ENCODE results near the gene NCK2.

GRCh38 chr2:105865222-105865913 is 120.7 kb downstream of the NCK2 start:
- no peak for TF ChIP-seq SUZ12 (IDR thresholded peaks at IDR 0.05; ENCODE audit: extremely low read depth, insufficient read depth, insufficient read length)
- no peak for TF ChIP-seq ZNF274 (IDR thresholded peaks at IDR 0.05; ENCODE audit: low read depth, low read length)
